Loucy (cell line): ENCODE data around the gene TRPT1.

Source experiments
- H2AFZ ChIP-seq: fragments of 200-600 bp; sonication (generic); 2 replicates; pipeline ENCODE4 v1.6.0; 2016; ENCODE audit warnings: antibody characterized with exemption, mild to moderate bottlenecking, low read length, moderate library complexity
- H3F3A ChIP-seq: fragments of 200-600 bp; 2 replicates; pipeline ENCODE4 v1.6.0; 2016; ENCODE audit warnings: antibody characterized with exemption, low read depth, mild to moderate bottlenecking
- H3K27me3 ChIP-seq: fragments of 200-600 bp; sonication (generic); 2 replicates; pipeline ENCODE4 v1.6.1; 2014; ENCODE audit warnings: low read length, mild to moderate bottlenecking; ENCODE audit not compliant: insufficient read depth, poor library complexity, severe bottlenecking
- H3K36me3 ChIP-seq: fragments of 200-600 bp; sonication (generic); 2 replicates; pipeline ENCODE4 v1.6.1; 2016; ENCODE audit warnings: low read length; ENCODE audit not compliant: insufficient read depth
- H3K4me1 ChIP-seq: fragments of 200-600 bp; sonication (generic); 2 replicates; pipeline ENCODE4 v1.5.1; 2014; ENCODE audit warnings: low read length, mild to moderate bottlenecking; ENCODE audit not compliant: insufficient read depth, poor library complexity, severe bottlenecking
- H3K4me2 ChIP-seq: fragments of 200-600 bp; sonication (generic); 2 replicates; pipeline ENCODE4 v1.6.0; 2014; ENCODE audit warnings: antibody characterized with exemption, low read length, low read depth, mild to moderate bottlenecking; ENCODE audit not compliant: poor library complexity, severe bottlenecking
- H3K4me3 ChIP-seq: fragments of 200-600 bp; sonication (generic); 2 replicates; pipeline ENCODE4 v1.5.1; 2014; ENCODE audit warnings: low read length, mild to moderate bottlenecking, mixed read lengths; ENCODE audit not compliant: poor library complexity, severe bottlenecking
- H3K79me2 ChIP-seq: fragments of 200-600 bp; sonication (generic); 2 replicates; pipeline ENCODE4 v1.6.1; 2014; ENCODE audit warnings: low read length; ENCODE audit not compliant: insufficient read depth
- H3K9ac ChIP-seq: fragments of 200-600 bp; sonication (generic); 2 replicates; pipeline ENCODE4 v1.6.0; 2014; ENCODE audit warnings: mild to moderate bottlenecking, low read depth, low read length, moderate library complexity; ENCODE audit not compliant: poor library complexity, severe bottlenecking
- H3K9me2 ChIP-seq: fragments of 200-600 bp; sonication (generic); replicated peaks from 2 replicates; pipeline ENCODE4 v1.6.1; 2016; ENCODE audit warnings: low read depth, low read length, mixed read lengths
- H3K9me3 ChIP-seq: fragments of 200-600 bp; sonication (generic); 2 replicates; pipeline ENCODE4 v1.6.1; 2014; ENCODE audit warnings: mild to moderate bottlenecking, antibody characterized with exemption, low read length, low read depth; ENCODE audit not compliant: insufficient read depth
- H4K20me1 ChIP-seq: fragments of 200-600 bp; sonication (generic); 2 replicates; pipeline ENCODE4 v1.6.0; 2014; ENCODE audit warnings: antibody characterized with exemption, low read length, mild to moderate bottlenecking; ENCODE audit not compliant: insufficient read depth, poor library complexity, severe bottlenecking
- EZH2phosphoT487 ChIP-seq: fragments of 200-600 bp; IDR thresholded peaks from 2 replicates; pipeline ENCODE4 v1.6.1; 2018; ENCODE audit warnings: antibody characterized with exemption, mild to moderate bottlenecking, moderate library complexity, borderline replicate concordance
- TF ChIP-seq, protein P1 (sequence below): fragments of 200-600 bp; sonication (generic); conservative IDR thresholded peaks from 2 replicates; pipeline ENCODE4 v1.5.1; 2014; ENCODE audit warnings: mild to moderate bottlenecking, antibody characterized with exemption, low read length

TRPT1 gene

DNA sequence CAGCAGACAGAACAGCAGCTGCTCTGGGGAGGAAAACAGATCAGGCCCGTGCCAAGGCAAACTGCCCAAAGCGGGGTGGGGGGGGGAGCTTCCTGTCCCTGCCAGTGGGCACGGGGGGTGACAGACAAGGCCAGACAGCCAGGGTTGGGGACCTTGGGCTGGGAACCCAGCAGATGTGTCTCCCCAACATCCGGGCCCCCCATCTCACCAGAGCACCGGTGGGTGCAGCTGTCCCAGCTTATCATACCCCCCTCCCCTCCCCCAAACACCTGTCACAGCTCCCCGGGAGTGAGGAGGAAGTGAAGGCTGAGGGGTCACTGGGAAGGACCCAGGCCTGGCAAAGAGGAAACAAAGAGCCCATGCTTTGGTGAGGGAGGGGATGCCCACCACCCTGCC, 19.4 kb upstream of the TRPT1 start:
- peaks cover 42% of the 10 kb centered on the region for H3K4me1 ChIP-seq
- peaks cover 48% of the 10 kb centered on the region for H3K79me2 ChIP-seq
- H2AFZ ChIP-seq = no peak overlapping the region
- H3K4me3 ChIP-seq = peak overlapping the region; percentile 96
- no peaks in the 10 kb centered on the region for H3K9me3 ChIP-seq
- H3K9ac ChIP-seq = peak overlapping the region; percentile 88
- H3K4me2 ChIP-seq = peak overlapping the region; percentile 84
- peaks cover 6% of the 10 kb centered on the region; the same call in 1 of the 2 replicates for H3F3A ChIP-seq
- H3K9me2 ChIP-seq = no peaks in the 10 kb centered on the region
- H3K36me3 ChIP-seq = peaks cover 11% of the 10 kb centered on the region; the same call in 1 of the 2 replicates
- no peaks in the 10 kb centered on the region for H3K27me3 ChIP-seq
- H4K20me1 ChIP-seq = peaks cover 31% of the 10 kb centered on the region
- TF ChIP-seq, protein P1, sequence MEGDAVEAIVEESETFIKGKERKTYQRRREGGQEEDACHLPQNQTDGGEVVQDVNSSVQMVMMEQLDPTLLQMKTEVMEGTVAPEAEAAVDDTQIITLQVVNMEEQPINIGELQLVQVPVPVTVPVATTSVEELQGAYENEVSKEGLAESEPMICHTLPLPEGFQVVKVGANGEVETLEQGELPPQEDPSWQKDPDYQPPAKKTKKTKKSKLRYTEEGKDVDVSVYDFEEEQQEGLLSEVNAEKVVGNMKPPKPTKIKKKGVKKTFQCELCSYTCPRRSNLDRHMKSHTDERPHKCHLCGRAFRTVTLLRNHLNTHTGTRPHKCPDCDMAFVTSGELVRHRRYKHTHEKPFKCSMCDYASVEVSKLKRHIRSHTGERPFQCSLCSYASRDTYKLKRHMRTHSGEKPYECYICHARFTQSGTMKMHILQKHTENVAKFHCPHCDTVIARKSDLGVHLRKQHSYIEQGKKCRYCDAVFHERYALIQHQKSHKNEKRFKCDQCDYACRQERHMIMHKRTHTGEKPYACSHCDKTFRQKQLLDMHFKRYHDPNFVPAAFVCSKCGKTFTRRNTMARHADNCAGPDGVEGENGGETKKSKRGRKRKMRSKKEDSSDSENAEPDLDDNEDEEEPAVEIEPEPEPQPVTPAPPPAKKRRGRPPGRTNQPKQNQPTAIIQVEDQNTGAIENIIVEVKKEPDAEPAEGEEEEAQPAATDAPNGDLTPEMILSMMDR = no peak
- no peak for TF ChIP-seq EZH2phosphoT487

DNA sequence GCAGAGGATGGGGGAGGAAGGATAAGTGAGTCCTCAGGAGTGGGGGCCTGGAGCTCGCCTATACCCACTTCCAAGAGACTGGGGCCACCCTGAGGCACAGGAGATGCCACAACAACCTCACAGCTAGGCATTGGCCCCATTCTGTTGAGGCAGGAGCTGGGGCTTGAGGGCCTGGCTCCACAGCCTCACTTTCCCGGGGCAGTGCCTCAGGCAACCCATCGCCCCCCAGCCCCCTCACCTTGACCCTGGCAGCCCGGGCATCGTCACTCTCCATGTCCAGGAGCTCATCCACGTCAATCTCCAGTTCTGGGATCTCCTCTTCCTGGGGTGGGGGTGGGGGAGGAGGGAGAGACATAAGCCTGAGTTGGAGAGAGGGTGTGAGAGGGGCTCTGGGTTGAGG, 19.0 kb upstream of the TRPT1 start:
- H3K27me3 ChIP-seq = no peaks in the 10 kb centered on the region
- peaks cover 11% of the 10 kb centered on the region; the same call in 1 of the 2 replicates for H3K36me3 ChIP-seq
- H3K79me2 ChIP-seq = peaks cover 48% of the 10 kb centered on the region
- H3K4me3 ChIP-seq = peak overlapping the region; percentile 96
- H3K4me1 ChIP-seq = peaks cover 43% of the 10 kb centered on the region
- H3K9me3 ChIP-seq = no peaks in the 10 kb centered on the region
- H3K9ac ChIP-seq = peak overlapping the region; percentile 88
- no peaks in the 10 kb centered on the region for H3K9me2 ChIP-seq
- no peak overlapping the region for H2AFZ ChIP-seq
- peaks cover 31% of the 10 kb centered on the region for H4K20me1 ChIP-seq
- TF ChIP-seq, protein P1 = no peak
- no peak for TF ChIP-seq EZH2phosphoT487
- H3K4me2 ChIP-seq = peak overlapping the region; percentile 84
- peaks cover 8% of the 10 kb centered on the region; the same call in 1 of the 2 replicates for H3F3A ChIP-seq

DNA sequence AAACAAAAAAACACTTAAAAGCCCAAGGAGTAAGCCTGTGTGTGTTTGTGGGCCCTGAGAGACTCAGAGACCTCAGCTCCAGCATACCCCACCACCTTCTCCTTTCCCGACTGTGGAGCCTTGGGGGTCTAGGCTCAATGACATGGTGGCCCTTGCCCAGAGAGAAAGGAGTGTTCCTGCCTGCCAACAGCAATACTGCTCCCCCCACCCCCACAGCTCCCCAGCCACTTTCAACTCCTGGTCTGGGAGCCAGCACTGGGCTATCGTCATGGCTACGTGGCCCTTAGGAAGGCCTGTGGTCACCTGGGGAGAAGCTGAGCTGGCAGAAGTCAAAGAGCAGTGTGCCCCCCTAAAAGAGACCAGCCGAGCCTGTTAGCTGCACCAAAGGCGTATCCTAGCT, 18.1 kb upstream of the TRPT1 start:
- no peak overlapping the region for H2AFZ ChIP-seq

More for the DNA sequence above, 18.1 kb upstream of the TRPT1 start:
- H4K20me1 ChIP-seq = peaks cover 31% of the 10 kb centered on the region
- H3K9ac ChIP-seq = no peak overlapping the region
- H3K9me2 ChIP-seq = no peaks in the 10 kb centered on the region
- no peak overlapping the region for H3K4me3 ChIP-seq
- no peaks in the 10 kb centered on the region for H3K27me3 ChIP-seq
- peaks cover 38% of the 10 kb centered on the region for H3K4me1 ChIP-seq
- H3K79me2 ChIP-seq = peaks cover 48% of the 10 kb centered on the region
- TF ChIP-seq EZH2phosphoT487 = no peak
- TF ChIP-seq, protein P1 = no peak
- H3K4me2 ChIP-seq = peak overlapping the region; percentile 84
- H3K9me3 ChIP-seq = no peaks in the 10 kb centered on the region
- peaks cover 8% of the 10 kb centered on the region; the same call in 1 of the 2 replicates for H3F3A ChIP-seq
- peaks cover 11% of the 10 kb centered on the region; the same call in 1 of the 2 replicates for H3K36me3 ChIP-seq
